Activated gamma-delta T cell treated with Interleukin-2 at 50 U/mL for 16 hours (primary cell): ENCODE data around the gene UPK3B.
"Not testable (repeated sequence)": the region's sequence is repeated elsewhere in the genome, so short reads cannot be mapped to it uniquely, and the experiment has no call there.

Experiments used
- DNase-seq: peaks from one replicate; pipeline ENCODE4 v3.0.0-alpha.2; 2020

UPK3B gene

GRCh38 chr7:76492139-76492538 is 18.2 kb upstream of the UPK3B start:
- not testable (repeated sequence) for DNase-seq

- not testable (repeated sequence) for DNase-seq
Measured at GRCh38 chr7:76495717-76496116, 14.6 kb upstream of the UPK3B start.

GRCh38 chr7:76497918-76498582 is 12.3 kb upstream of the UPK3B start:
- not testable (repeated sequence) for DNase-seq

GRCh38 chr7:76498583-76499200 is 11.7 kb upstream of the UPK3B start:
- not testable (repeated sequence) for DNase-seq

GRCh38 chr7:76499201-76499923 is 11.0 kb upstream of the UPK3B start:
- DNase-seq, result not testable (repeated sequence)

GRCh38 chr7:76499924-76500241 is 10.5 kb upstream of the UPK3B start:
- DNase-seq, result not testable (repeated sequence)

- DNase-seq, result not testable (repeated sequence)
Measured at GRCh38 chr7:76502224-76502623, 8.1 kb upstream of the UPK3B start.

GRCh38 chr7:76502836-76503235 is 7.5 kb upstream of the UPK3B start:
- DNase-seq, result not testable (repeated sequence)

- not testable (repeated sequence) for DNase-seq
Measured at GRCh38 chr7:76503244-76503643, 7.1 kb upstream of the UPK3B start.

GRCh38 chr7:76504351-76505167 is 5.8 kb upstream of the UPK3B start:
- DNase-seq, result not testable (repeated sequence)

- DNase-seq, result no peak
Measured at GRCh38 chr7:76505168-76506080, 4.9 kb upstream of the UPK3B start.

GRCh38 chr7:76506081-76506440 is 4.3 kb upstream of the UPK3B start:
- no peak for DNase-seq

- DNase-seq, result not testable (repeated sequence)
Measured at GRCh38 chr7:76506643-76507042, 3.7 kb upstream of the UPK3B start.

GRCh38 chr7:76507723-76508406 is 2.5 kb upstream of the UPK3B start:
- no peak for DNase-seq

GRCh38 chr7:76511200-76511910 is 1.0 kb downstream of the UPK3B start:
- not testable (repeated sequence) for DNase-seq

- not testable (repeated sequence) for DNase-seq
Measured at GRCh38 chr7:76511911-76512885, 1.8 kb downstream of the UPK3B start.

GRCh38 chr7:76512941-76513816 is 2.8 kb downstream of the UPK3B start:
- DNase-seq, result no peak
